Uterus (tissue), 4 donors: ENCODE measurements around the gene RNF146. TPM values are rescaled to one million over a fixed set of nuclear protein-coding genes. Genes with fewer than 3 reads are reported as not detected.
"Not testable (repeated sequence)": the region's sequence is repeated elsewhere in the genome, so short reads cannot be mapped to it uniquely, and the experiment has no call there.

Experiments
- DNase-seq, 2 donors: peaks; one replicate each; pipeline ENCODE4 v3.0.0-alpha.2; 2019 to 2020
- H3K27ac ChIP-seq, 2 donors: fragments of 200-600 bp; sonication (generic); 1 replicate in 1 of 2; 2 replicates in 1 of 2; pipeline ENCODE4 v1.5.1; 2016 to 2018
- H3K27me3 ChIP-seq, 2 donors: fragments of 200-600 bp; sonication (generic); one replicate each; pipeline ENCODE4 v1.5.1; 2018 to 2019; ENCODE audit warnings: control low read depth in 1 of 2
- H3K36me3 ChIP-seq, 2 donors: fragments of 200-600 bp; sonication (generic); one replicate each; pipeline ENCODE4 v1.5.1; 2019; ENCODE audit warnings: control low read depth in 1 of 2
- H3K4me1 ChIP-seq, 2 donors: fragments of 200-600 bp; sonication (generic); one replicate each; pipeline ENCODE4 v1.5.1; 2018 to 2019; ENCODE audit warnings: control low read depth in 1 of 2
- H3K4me3 ChIP-seq, 2 donors: fragments of 200-600 bp; sonication (generic); 1 replicate in 1 of 2; 2 replicates in 1 of 2; pipeline ENCODE4 v1.5.1; 2018 to 2019; ENCODE audit warnings: mild to moderate bottlenecking in 1 of 2
- H3K9me3 ChIP-seq, 2 donors: fragments of 200-600 bp; sonication (generic); one replicate each; pipeline ENCODE4 v1.5.1; 2019; ENCODE audit warnings: control low read depth in 1 of 2
- POLR2A ChIP-seq, 2 donors: fragments of 450-650 bp; IDR thresholded peaks; one replicate each; pipeline ENCODE4 v1.6.1; 2016; ENCODE audit warnings: antibody characterized with exemption in 2 of 2, mild to moderate bottlenecking in 1 of 2, moderate library complexity in 1 of 2
- intact Hi-C: fragments of 100-400 bp; cut with DNase I; formaldehyde crosslinking; loops from one replicate; pipeline ENCODE4 v1.15.1; 2023; ENCODE audit warnings: low total_unique reads
- total RNA-seq, 4 donors: library from RNA; depleted of rRNA in 3 of 4; stranded (reverse); fragments of >200 nt in 3 of 4; gene quantifications; one replicate each; pipeline versions ENCODE4 v1.1.0 to v1.2.4, GENCODE V29; 2014 to 2023
- TF ChIP-seq, protein P1 (sequence below), 4 experiments: fragments of 200-600 bp in 2 of 4; fragments of 450-650 bp in 2 of 4; sonication (generic) in 2 of 4; IDR thresholded peaks; one replicate each; pipeline ENCODE4 v1.5.1; 2016 to 2019; ENCODE audit warnings: antibody characterized with exemption in 4 of 4, mild to moderate bottlenecking in 2 of 4, moderate library complexity in 1 of 4
- donor health status: DM: yes; HTN: yes; CAD: no.

RNF146 gene
- total RNA-seq, 4 donors from 2014 or later = 25.9 to 102 (median 57.9) TPM

DNA sequence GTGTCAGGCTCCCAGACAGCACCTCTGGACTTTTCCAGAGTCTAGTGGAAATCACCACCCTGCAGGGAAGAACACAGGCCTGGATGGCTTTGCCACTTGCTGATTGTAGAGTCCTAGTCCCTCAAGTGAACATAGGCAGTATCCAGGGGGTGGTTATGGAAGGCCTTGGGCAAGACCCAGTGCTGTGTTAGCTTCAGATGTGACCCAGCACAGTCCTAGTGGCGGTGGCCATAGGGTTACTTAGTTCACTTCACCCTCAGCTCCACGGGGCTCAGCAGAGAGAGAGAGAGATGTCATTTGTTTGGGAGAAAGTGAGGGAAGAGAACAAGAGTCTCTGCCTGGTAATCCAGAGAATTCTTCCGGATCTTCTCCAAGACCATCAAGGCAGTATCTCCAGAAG is 37.3 kb downstream of the RNF146 start:
- H3K36me3 ChIP-seq = no peaks in the 10 kb centered on the region
- H3K27ac ChIP-seq = no peak overlapping the region
- no peaks in the 10 kb centered on the region for H3K4me1 ChIP-seq
- no peak for DNase-seq
- H3K9me3 ChIP-seq = no peaks in the 10 kb centered on the region
- intact Hi-C loops = no loop called here
- H3K4me3 ChIP-seq = no peak overlapping the region
- TF ChIP-seq POLR2A (IDR thresholded peaks at IDR 0.05) = no peak
- no peaks in the 10 kb centered on the region for H3K27me3 ChIP-seq

DNA sequence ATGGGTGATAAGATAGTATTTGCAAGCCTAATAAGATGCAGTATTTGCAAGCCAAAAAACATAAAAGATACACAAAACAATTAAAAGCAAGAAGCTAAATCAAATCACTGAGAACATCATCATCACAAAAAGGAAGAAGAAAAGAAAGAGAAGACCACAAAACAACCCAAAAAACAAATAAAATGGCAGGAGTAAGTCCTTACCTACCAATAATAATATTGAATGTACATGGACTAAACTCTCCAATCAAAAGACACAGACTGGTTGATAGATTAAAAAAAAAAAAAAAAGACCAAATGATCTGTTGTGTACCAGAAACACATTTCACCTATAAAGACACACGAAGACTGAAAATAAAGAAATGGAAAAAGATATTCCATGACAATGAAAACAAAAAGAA is 39.1 kb downstream of the RNF146 start:
- H3K4me3 ChIP-seq = no peak overlapping the region
- H3K27ac ChIP-seq = no peak overlapping the region
- no peaks in the 10 kb centered on the region for H3K9me3 ChIP-seq
- H3K27me3 ChIP-seq = no peaks in the 10 kb centered on the region
- DNase-seq = no peak
- intact Hi-C loops = no loop called here
- TF ChIP-seq, protein P1, sequence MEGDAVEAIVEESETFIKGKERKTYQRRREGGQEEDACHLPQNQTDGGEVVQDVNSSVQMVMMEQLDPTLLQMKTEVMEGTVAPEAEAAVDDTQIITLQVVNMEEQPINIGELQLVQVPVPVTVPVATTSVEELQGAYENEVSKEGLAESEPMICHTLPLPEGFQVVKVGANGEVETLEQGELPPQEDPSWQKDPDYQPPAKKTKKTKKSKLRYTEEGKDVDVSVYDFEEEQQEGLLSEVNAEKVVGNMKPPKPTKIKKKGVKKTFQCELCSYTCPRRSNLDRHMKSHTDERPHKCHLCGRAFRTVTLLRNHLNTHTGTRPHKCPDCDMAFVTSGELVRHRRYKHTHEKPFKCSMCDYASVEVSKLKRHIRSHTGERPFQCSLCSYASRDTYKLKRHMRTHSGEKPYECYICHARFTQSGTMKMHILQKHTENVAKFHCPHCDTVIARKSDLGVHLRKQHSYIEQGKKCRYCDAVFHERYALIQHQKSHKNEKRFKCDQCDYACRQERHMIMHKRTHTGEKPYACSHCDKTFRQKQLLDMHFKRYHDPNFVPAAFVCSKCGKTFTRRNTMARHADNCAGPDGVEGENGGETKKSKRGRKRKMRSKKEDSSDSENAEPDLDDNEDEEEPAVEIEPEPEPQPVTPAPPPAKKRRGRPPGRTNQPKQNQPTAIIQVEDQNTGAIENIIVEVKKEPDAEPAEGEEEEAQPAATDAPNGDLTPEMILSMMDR (IDR thresholded peaks at IDR 0.05) = no peak
- TF ChIP-seq POLR2A (IDR thresholded peaks at IDR 0.05) = no peak
- H3K36me3 ChIP-seq = no peaks in the 10 kb centered on the region
- no peaks in the 10 kb centered on the region for H3K4me1 ChIP-seq

GRCh38 chr6:127317388-127318128 is 50.9 kb downstream of the RNF146 start:
- DNase-seq = no peak
- H3K36me3 ChIP-seq = no peaks in the 10 kb centered on the region
- H3K4me1 ChIP-seq = no peaks in the 10 kb centered on the region
- TF ChIP-seq, protein P1 (IDR thresholded peaks at IDR 0.05) = no peak
- no peak for TF ChIP-seq POLR2A (IDR thresholded peaks at IDR 0.05)
- intact Hi-C loops = no loop called here
- no peaks in the 10 kb centered on the region for H3K9me3 ChIP-seq
- H3K4me3 ChIP-seq = no peak overlapping the region
- H3K27me3 ChIP-seq = no peaks in the 10 kb centered on the region
- H3K27ac ChIP-seq = no peak overlapping the region

- Histone ChIP-seq H3K36me3 (no peaks in the 10 kb centered on the region), H3K9me3 (no peaks in the 10 kb centered on the region), H3K4me1 (no peaks in the 10 kb centered on the region), H3K4me3 (no peak overlapping the region), H3K27me3 (no peaks in the 10 kb centered on the region), H3K27ac (no peak overlapping the region)
- DNase-seq = no peak
- TF ChIP-seq, protein P1 (IDR thresholded peaks at IDR 0.05) = no peak
- no peak for TF ChIP-seq POLR2A (IDR thresholded peaks at IDR 0.05)
- intact Hi-C loops = no loop called here
Observed at GRCh38 chr6:127319686-127320085, 53.0 kb downstream of the RNF146 start.

- Histone ChIP-seq H3K9me3 (no peaks in the 10 kb centered on the region), H3K27me3 (no peaks in the 10 kb centered on the region), H3K4me1 (no peaks in the 10 kb centered on the region), H3K36me3 (no peaks in the 10 kb centered on the region), H3K27ac (no peak overlapping the region), H3K4me3 (no peak overlapping the region)
- TF ChIP-seq POLR2A (IDR thresholded peaks at IDR 0.05) = no peak
- TF ChIP-seq, protein P1 (IDR thresholded peaks at IDR 0.05) = no peak
- no peak for DNase-seq
- intact Hi-C loops = no loop called here
Observed at GRCh38 chr6:127328043-127328609, 61.5 kb downstream of the RNF146 start.

- intact Hi-C loops = not testable (repeated sequence)
Observed at GRCh38 chr6:127331256-127331655, 64.6 kb downstream of the RNF146 start.

More at GRCh38 chr6:127331256-127331655, 64.6 kb downstream of the RNF146 start:
- not testable (repeated sequence) for H3K27me3 ChIP-seq, H3K4me3 ChIP-seq, H3K36me3 ChIP-seq, H3K4me1 ChIP-seq, H3K9me3 ChIP-seq, DNase-seq, H3K27ac ChIP-seq
